Glomerular visceral epithelial cell (primary cell): ENCODE measurements around the gene SARM1.
"Not testable (repeated sequence)": the region's sequence is repeated elsewhere in the genome, so short reads cannot be mapped to it uniquely, and the experiment has no call there.

ENCODE experiments used
- DNase-seq: peaks from one replicate; pipeline ENCODE4 v3.0.0-alpha.2; 2016; ENCODE audit errors: extremely low spot score

SARM1 gene

DNA sequence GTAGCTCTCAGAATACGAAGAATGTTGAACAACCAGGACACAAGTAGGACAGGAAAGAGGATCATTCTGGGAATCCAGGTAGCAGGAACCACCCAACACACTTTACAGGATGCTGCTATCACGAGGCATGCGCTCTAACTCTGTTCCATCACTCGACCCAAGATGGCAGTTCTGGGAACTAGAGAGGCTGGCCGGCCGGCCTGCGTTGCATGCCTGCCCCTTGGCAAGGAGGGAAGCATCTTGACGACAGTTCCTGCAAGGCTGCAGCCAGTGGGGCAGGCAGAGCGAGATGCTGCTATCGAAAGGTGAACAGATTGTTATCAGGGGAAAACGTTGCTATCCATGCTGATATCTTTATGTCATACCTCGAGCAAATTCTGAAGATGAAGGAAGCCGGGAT is 53.7 kb downstream of the SARM1 start:
- DNase-seq, result no peak

- peak; percentile 8 for DNase-seq
Observed at GRCh38 chr17:28426081-28426519, 54.6 kb downstream of the SARM1 start.

DNA sequence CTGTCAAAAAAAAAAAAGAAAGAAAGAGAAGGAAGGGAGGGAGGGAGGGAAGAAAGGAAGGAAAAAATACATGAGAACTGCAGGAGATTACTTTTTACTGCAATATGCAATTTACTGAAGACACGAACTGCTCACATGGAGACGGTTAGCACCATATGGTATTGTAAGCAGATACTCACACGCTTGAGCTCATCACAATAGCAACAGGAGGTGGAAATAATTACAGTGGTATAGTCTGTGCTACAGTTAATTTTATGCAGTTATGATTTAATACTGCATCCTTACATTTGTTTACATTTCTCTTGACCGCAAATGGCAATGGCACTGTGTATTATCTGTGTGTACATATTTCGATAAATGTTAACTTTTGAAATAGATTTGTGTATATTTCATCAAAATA is 55.9 kb downstream of the SARM1 start:
- no peak for DNase-seq

DNA sequence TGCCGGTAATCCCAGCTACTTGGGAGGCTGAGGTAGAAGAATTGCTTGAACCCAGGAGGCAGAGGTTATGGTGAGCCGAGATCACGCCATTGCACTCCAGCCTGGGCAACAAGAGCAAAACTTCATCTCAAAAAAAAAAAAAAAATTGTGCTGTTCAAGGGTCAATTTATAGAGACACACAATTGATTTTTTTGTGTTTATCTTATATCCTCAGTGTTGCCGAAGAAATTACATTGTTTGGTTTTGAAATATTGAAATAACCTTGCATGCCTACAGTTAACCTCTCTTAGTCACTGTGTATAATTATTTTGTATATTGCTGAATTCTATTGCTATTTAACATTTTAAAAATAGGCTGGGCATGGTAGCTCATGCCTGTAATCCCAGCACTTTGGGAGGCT is 56.5 kb downstream of the SARM1 start:
- not testable (repeated sequence) for DNase-seq

- DNase-seq, result no peak
Observed at GRCh38 chr17:28433721-28434120, 62.2 kb downstream of the SARM1 start.

- DNase-seq, result not testable (repeated sequence)
Observed at GRCh38 chr17:28434326-28434725, 62.8 kb downstream of the SARM1 start.

- DNase-seq, result no peak
Observed at GRCh38 chr17:28443901-28444638, 72.6 kb downstream of the SARM1 start.

- no peak for DNase-seq
Observed at GRCh38 chr17:28446716-28447395, 75.4 kb downstream of the SARM1 start.

DNA sequence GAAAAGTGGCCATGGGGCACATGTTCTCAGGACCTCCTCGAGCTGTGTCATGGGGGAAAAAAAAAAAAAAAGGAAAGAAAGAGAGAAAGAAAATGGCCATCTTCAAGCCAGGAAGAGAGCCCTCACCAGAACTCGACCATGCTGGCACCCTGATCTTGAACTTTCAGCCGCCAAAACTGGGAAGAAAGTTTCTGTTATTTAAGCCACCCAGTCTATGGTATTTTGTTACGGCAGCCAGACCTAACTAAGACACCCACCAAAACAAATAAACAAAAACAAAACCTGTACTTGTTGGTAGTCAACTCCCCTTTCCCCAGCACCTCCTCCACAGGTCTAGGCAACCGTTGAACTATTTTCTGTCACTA is 75.9 kb downstream of the SARM1 start:
- no peak for DNase-seq

GRCh38 chr17:28449859-28450258 is 78.4 kb downstream of the SARM1 start:
- DNase-seq, result no peak
